ENCODE data around the gene CCDC57. TPM values are rescaled to one million over a fixed set of nuclear protein-coding genes. Genes with fewer than 3 reads are reported as not detected.
"Not testable (repeated sequence)": the region's sequence is repeated elsewhere in the genome, so short reads cannot be mapped to it uniquely, and the experiment has no call there.

CCDC57 gene
- 24.7 TPM for total RNA-seq

- peak; percentile 84 for DNase-seq
These were observed at the start of gene CCDC57 for GRCh38 chr17:82212331-82213250. CCDC57 (minus strand) TSS chr17:82212842; CDS start chr17:82201944, 10,898 bp downstream.

- no peak for DNase-seq
These were observed 49.7 kb upstream of the CCDC57 start for GRCh38 chr17:82262344-82262743.

- not testable (repeated sequence) for DNase-seq
These were observed 47.6 kb upstream of the CCDC57 start for GRCh38 chr17:82259972-82260961.

- DNase-seq, result no peak
These were observed 45.9 kb upstream of the CCDC57 start for GRCh38 chr17:82258555-82258954.

GRCh38 chr17:82257473-82257872, 44.8 kb upstream of the CCDC57 start:
- DNase-seq, result peak; percentile 47

GRCh38 chr17:82256242-82256885, 43.7 kb upstream of the CCDC57 start:
- no peak for DNase-seq

- DNase-seq, result no peak
These were observed 42.8 kb upstream of the CCDC57 start for GRCh38 chr17:82255402-82255972.

GRCh38 chr17:82254746-82255145, 42.1 kb upstream of the CCDC57 start:
- not testable (repeated sequence) for DNase-seq

- not testable (repeated sequence) for DNase-seq
These were observed 41.5 kb upstream of the CCDC57 start for GRCh38 chr17:82254096-82254495.

- no peak for DNase-seq
These were observed 40.5 kb upstream of the CCDC57 start for GRCh38 chr17:82253179-82253544.

GRCh38 chr17:82252511-82253178, 40.0 kb upstream of the CCDC57 start:
- DNase-seq, result no peak

- DNase-seq, result no peak
These were observed 38.3 kb upstream of the CCDC57 start for GRCh38 chr17:82250868-82251500.

GRCh38 chr17:82249896-82250581, 37.4 kb upstream of the CCDC57 start:
- DNase-seq, result no peak

GRCh38 chr17:82248815-82249674, 36.4 kb upstream of the CCDC57 start:
- DNase-seq, result no peak

- no peak for DNase-seq
These were observed 35.4 kb upstream of the CCDC57 start for GRCh38 chr17:82247856-82248671.

- DNase-seq, result no peak
These were observed 34.7 kb upstream of the CCDC57 start for GRCh38 chr17:82247182-82247823.

- no peak for DNase-seq
These were observed 33.9 kb upstream of the CCDC57 start for GRCh38 chr17:82246365-82247181.
